HG03066 (cell line): ENCODE measurements around the gene SARDH.

Source experiments
- ATAC-seq: cut with Tn5 transposase; IDR thresholded peaks from one replicate; pipeline ENCODE4 v1.9.1; 2021; ENCODE audit warnings: low read depth; ENCODE audit not compliant: unreplicated experiment

SARDH gene

GRCh38 chr9:133715866-133716563, 22.1 kb downstream of the SARDH start:
- ATAC-seq, result no peak

GRCh38 chr9:133715295-133715865, 22.8 kb downstream of the SARDH start:
- ATAC-seq, result no peak

- no peak for ATAC-seq
Observed at GRCh38 chr9:133714606-133715294, 23.4 kb downstream of the SARDH start.

DNA sequence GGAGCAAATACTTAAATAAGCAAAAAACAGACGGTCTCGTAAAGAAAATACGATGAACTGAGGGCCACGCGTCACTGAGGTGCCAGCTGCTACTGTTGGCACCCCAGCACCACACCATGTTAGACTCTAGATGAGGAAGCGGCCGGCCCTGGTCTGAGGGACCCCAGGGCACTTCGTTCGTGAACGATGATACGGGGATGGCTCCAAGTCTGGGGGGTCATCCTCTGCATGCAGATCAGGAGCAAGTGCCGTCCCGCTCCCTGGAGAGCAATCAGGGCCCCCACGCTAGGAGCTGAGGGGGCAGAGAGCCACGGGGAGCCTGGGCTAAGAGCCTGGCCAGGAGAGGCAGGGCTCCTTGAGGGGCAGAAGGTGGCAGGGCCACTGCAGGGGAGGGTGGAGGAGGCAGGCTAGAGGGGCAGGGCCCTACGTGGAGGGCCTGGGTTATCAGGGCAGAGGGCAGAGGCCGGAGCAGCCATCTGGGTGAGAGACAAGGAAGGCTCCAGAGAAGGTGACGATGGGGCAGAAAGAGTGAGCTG, 24.1 kb downstream of the SARDH start:
- no peak for ATAC-seq

GRCh38 chr9:133713150-133713959, 24.8 kb downstream of the SARDH start:
- no peak for ATAC-seq

DNA sequence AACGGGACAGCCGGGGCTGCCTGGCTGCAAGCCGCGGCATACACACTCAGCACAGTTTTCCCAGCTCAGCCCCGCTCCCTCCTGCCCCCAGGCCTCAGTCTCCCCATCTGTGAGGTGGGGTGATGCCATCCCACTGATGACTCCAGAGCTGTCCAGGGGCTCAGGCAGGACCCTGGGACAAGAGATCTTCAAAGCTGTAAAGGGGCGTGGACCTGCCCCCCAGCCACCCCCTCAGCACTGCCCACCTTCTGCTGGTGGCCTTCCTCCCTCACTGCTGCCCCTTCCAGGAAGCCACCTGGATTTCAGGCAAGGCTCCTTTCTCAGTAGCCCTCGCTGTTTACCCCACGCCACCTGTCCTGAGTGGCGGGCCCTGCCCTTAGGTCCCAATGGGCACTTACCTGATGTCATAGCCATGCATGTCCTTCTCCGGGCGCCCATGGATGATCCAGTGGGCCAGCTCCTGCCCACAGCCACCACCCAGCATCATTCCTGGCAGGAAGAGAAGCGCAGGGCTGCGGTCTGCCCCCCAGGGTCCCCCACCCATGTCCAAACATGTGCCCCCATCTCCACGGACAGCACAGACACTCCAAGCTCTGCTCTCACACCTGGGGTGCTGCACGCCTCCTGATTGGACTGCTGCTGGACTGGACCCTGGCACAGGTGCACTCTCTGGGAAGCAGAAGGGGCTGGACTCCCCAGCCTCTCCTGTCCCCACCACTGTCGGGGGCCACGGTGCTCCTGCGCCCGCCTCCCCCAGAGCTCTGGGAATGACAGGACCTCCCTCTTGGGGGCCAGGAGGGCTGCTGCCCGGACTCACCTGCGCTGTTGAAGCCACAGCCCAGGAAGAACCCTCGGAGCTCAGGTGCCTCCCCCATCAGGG, 25.7 kb downstream of the SARDH start:
- no peak for ATAC-seq

GRCh38 chr9:133711428-133712220, 26.5 kb downstream of the SARDH start:
- ATAC-seq, result no peak

GRCh38 chr9:133710661-133711427, 27.3 kb downstream of the SARDH start:
- no peak for ATAC-seq

- no peak for ATAC-seq
Observed at GRCh38 chr9:133709691-133710571, 28.2 kb downstream of the SARDH start.

GRCh38 chr9:133709015-133709611, 29.0 kb downstream of the SARDH start:
- ATAC-seq, result no peak

DNA sequence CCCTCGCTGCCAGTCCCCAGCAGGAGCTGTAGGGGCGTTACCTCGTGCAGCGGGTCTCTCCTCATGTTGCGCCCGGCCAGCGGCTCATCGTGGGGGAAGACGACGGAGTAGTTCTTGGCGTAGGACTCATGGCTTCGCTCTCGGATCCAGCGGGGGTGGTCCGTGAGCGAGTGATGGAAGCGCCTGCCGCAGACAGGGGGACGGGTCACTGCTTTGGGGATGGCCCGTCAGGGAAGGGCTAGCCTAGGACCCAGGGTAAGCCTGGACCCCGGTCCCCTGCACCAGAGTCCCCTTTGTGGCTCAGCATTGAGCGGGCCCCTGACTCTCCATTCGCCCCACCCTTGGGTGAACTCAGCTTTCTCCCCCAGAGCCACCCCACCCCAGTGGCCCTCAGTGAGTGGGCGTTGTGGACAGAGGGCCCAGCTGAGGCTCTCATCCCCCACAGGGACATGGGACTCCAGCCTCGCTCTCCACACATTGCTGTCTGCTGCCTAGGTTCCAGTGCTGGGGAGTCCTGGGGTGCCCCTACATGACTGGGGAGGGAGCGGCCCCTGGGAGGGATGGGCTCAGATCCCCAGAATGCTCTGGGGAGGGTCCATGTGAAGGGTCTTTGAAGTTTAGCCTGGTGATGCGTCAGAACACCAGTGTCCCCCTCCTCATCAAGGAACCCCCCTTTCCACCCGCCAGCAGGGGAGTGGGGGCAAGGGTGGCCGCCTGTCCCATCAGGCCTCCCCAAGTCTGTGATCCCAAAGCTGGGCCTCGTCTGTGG, 29.7 kb downstream of the SARDH start:
- ATAC-seq, result no peak

GRCh38 chr9:133707763-133708245, 30.3 kb downstream of the SARDH start:
- no peak for ATAC-seq

DNA sequence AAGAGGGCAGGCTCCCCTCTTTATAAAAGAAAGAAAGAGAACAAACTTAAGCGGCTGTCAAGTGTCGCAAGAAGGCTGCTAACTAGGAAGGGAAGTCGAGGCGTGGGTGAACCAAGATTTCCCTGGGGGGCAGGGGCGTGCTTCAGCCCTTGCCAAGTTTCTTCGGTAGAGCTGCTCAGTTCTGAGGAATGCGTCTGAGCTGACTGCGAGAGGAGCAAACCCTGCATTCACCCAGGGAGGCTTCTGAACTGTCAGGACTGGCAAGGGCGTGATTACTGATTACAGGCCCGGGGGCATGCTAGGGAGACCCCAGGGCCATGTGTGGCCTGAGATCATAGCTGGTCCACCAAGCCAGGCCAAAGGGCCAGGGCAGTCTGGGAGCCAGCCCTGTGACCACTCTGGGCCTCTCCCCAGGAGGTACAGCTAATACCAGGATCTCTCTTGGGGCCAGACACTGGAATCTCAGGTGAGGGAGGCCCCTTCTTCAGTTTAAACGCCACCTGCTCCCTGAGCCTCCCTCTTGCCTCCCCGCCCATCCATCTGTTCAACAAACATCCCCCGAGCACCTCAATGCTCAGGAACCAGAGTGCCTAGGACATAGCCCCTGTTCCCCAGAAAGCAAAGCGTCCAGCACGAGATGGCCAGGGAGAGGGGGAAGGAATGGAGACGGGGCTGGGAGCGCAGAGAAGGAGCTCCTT, 30.9 kb downstream of the SARDH start:
- no peak for ATAC-seq

GRCh38 chr9:133706307-133707050, 31.7 kb downstream of the SARDH start:
- no peak for ATAC-seq

GRCh38 chr9:133705576-133705975, 32.6 kb downstream of the SARDH start:
- no peak for ATAC-seq
